Astrocyte of the spinal cord (primary cell): ENCODE data around the gene RNF157.

Source experiments
- DNase-seq: peaks from one replicate; pipeline ENCODE4 v3.0.0; 2011; ENCODE audit warnings: low read depth, low spot score
- H3K4me3 ChIP-seq: 2 replicates; pipeline ENCODE4 v1.5.1; 2011; ENCODE audit warnings: low read depth, mild to moderate bottlenecking, low read length, moderate library complexity
- CTCF ChIP-seq: IDR thresholded peaks from 2 replicates; pipeline ENCODE4 v1.5.1; 2012; ENCODE audit warnings: low read depth, mild to moderate bottlenecking, low read length, inconsistent platforms
- in situ Hi-C: cut with HindIII; loops from 2 replicates; pipeline ENCODE4 v1.10.0; 2017; ENCODE audit warnings: low sequenced_read_pairs

The RNF157 gene

GRCh38 chr17:76137351-76138233, 102.7 kb downstream of the RNF157 start:
- TF ChIP-seq CTCF, result no peak
- in situ Hi-C loops, result no loop called here
- no peak for DNase-seq
- H3K4me3 ChIP-seq, result no peak overlapping the region

GRCh38 chr17:76137001-76137350, 103.3 kb downstream of the RNF157 start:
- no peak for DNase-seq
- no peak overlapping the region for H3K4me3 ChIP-seq
- TF ChIP-seq CTCF, result no peak
- in situ Hi-C loops, result no loop called here

GRCh38 chr17:76136276-76137000, 103.9 kb downstream of the RNF157 start:
- H3K4me3 ChIP-seq, result no peak overlapping the region
- in situ Hi-C loops, result no loop called here

GRCh38 chr17:76135810-76136188, 104.5 kb downstream of the RNF157 start:
- in situ Hi-C loops, result no loop called here
- no peak for TF ChIP-seq CTCF
- DNase-seq, result no peak
- no peak overlapping the region for H3K4me3 ChIP-seq

More at GRCh38 chr17:76136276-76137000, 103.9 kb downstream of the RNF157 start:
- TF ChIP-seq CTCF, result no peak
- no peak for DNase-seq

- no peak for DNase-seq
- no peak for TF ChIP-seq CTCF
- in situ Hi-C loops, result no loop called here
- no peak overlapping the region for H3K4me3 ChIP-seq
Observed at GRCh38 chr17:76134911-76135809, 105.1 kb downstream of the RNF157 start.
